SK-N-SH (cell line): ENCODE data around the gene PDLIM4. TPM values are rescaled to one million over a fixed set of nuclear protein-coding genes. Genes with fewer than 3 reads are reported as not detected.

Source experiments
- CTCF ChIA-PET: fragments of 300-600, 350-600 bp; formaldehyde crosslinking; extraction: SDS; loops from one replicate; lab custom pipeline; 2021; lab: Yijun Ruan, JAX
- POLR2A ChIA-PET: fragments of 350-600 bp; sonication (Branson Sonifier 250); formaldehyde crosslinking; extraction: SDS; loops from one replicate; lab custom pipeline; 2020; ENCODE audit warnings: antibody characterized with exemption, inconsistent platforms; lab: Yijun Ruan, JAX
- DNase-seq: peaks from one replicate; pipeline ENCODE4 v3.0.0; 2012
- H2AFZ ChIP-seq: fragments of 200-600 bp; sonication (generic); 2 replicates; pipeline ENCODE4 v1.8.1; 2016; ENCODE audit warnings: antibody characterized with exemption, mild to moderate bottlenecking, low read depth
- H3F3A ChIP-seq: fragments of 200-600 bp; sonication (generic); replicated peaks from 2 replicates; pipeline ENCODE3; 2016; ENCODE audit warnings: antibody characterized with exemption, mild to moderate bottlenecking; ENCODE audit not compliant: insufficient read depth
- H3K27ac ChIP-seq, 2 experiments: fragments of 200-500 bp in 1 of 2; fragments of 200-600 bp in 1 of 2; sonication (Bioruptor generic) in 1 of 2; sonication (generic), shearing (Covaris generic) in 1 of 2; 2 replicates each; pipeline versions ENCODE4 v1.5.1 to v1.6.1; 2014 to 2016; ENCODE audit warnings: low read depth in 2 of 2, inconsistent platforms in 1 of 2, low read length in 1 of 2, mild to moderate bottlenecking in 1 of 2, mixed read lengths in 1 of 2
- H3K27me3 ChIP-seq: fragments of 200-600 bp; sonication (generic), shearing (Covaris generic); 2 replicates; pipeline ENCODE4 v1.6.1; 2016; ENCODE audit warnings: mixed run types; ENCODE audit not compliant: insufficient read depth
- H3K36me3 ChIP-seq, 2 experiments: fragments of 200-500 bp in 1 of 2; fragments of 200-600 bp in 1 of 2; sonication (Bioruptor generic) in 1 of 2; sonication (generic) in 1 of 2; replicated peaks in 1 of 2; 2 replicates each; pipeline versions ENCODE3 to v1.5.1; 2014 to 2016; ENCODE audit warnings: low read length in 1 of 2, mild to moderate bottlenecking in 1 of 2; ENCODE audit not compliant: insufficient read depth in 2 of 2, control insufficient read depth in 1 of 2
- H3K4me1 ChIP-seq, 2 experiments: fragments of 200-500 bp in 1 of 2; fragments of 200-600 bp in 1 of 2; sonication (Bioruptor generic) in 1 of 2; sonication (generic), shearing (Covaris generic) in 1 of 2; 2 replicates each; pipeline versions ENCODE4 v1.5.1 to v1.6.1; 2014 to 2016; ENCODE audit warnings: low read depth in 1 of 2, low read length in 1 of 2, mixed run types in 1 of 2; ENCODE audit not compliant: insufficient read depth in 2 of 2, control insufficient read depth in 1 of 2
- H3K4me2 ChIP-seq: fragments of 200-600 bp; sonication (generic), shearing (Covaris generic); 2 replicates; pipeline ENCODE4 v1.6.1; 2017; ENCODE audit warnings: mixed run types
- H3K4me3 ChIP-seq, 2 experiments: fragments of 200-500 bp in 1 of 2; fragments of 200-600 bp in 1 of 2; sonication (Bioruptor generic) in 1 of 2; sonication (generic), shearing (Covaris generic) in 1 of 2; 2 replicates each; pipeline versions ENCODE4 v1.5.1 to v1.8.1; 2014 to 2016; ENCODE audit warnings: low read depth in 2 of 2, inconsistent platforms in 1 of 2, low read length in 1 of 2, mild to moderate bottlenecking in 1 of 2, mixed read lengths in 1 of 2, moderate library complexity in 1 of 2
- H3K79me2 ChIP-seq: fragments of 200-600 bp; sonication (generic); 2 replicates; pipeline ENCODE4 v1.8.1; 2017; ENCODE audit warnings: mild to moderate bottlenecking; ENCODE audit not compliant: insufficient read depth
- H3K9ac ChIP-seq: fragments of 200-600 bp; sonication (generic); 2 replicates; pipeline ENCODE4 v1.6.1; 2017; ENCODE audit warnings: mixed run types
- H3K9me2 ChIP-seq: fragments of 200-600 bp; sonication (generic); 2 replicates; pipeline ENCODE4 v1.6.1; 2017; ENCODE audit warnings: mixed run types
- H3K9me3 ChIP-seq: fragments of 200-600 bp; sonication (generic); 2 replicates; pipeline ENCODE4 v1.6.1; 2017; ENCODE audit warnings: mixed run types, mild to moderate bottlenecking, moderate library complexity
- H4K20me1 ChIP-seq: fragments of 200-600 bp; sonication (generic); 2 replicates; pipeline ENCODE4 v1.6.1; 2017; ENCODE audit warnings: mild to moderate bottlenecking, mixed run types; ENCODE audit not compliant: insufficient read depth
- CHD2 ChIP-seq: fragments of 150-350 bp; IDR thresholded peaks from 2 replicates; pipeline ENCODE4 v1.6.1; 2018; ENCODE audit warnings: low read length; ENCODE audit not compliant: partially characterized antibody
- CTCF ChIP-seq: fragments of 200-600 bp; sonication (generic); IDR thresholded peaks from 2 replicates; pipeline ENCODE4 v1.6.1; 2017; ENCODE audit warnings: antibody characterized with exemption, mild to moderate bottlenecking, moderate library complexity
- ELF1 ChIP-seq: IDR thresholded peaks from 2 replicates; pipeline ENCODE4 v1.4.0; 2012
- EP300 ChIP-seq, 2 experiments: IDR thresholded peaks; 2 replicates each; pipeline versions ENCODE4 v1.4.0 to v1.6.1; 2012; ENCODE audit warnings: borderline replicate concordance in 1 of 2, low read depth in 1 of 2, low read length in 1 of 2
- EZH2phosphoT487 ChIP-seq: fragments of 200-600 bp; sonication (generic); IDR thresholded peaks from 2 replicates; pipeline ENCODE4 v1.6.1; 2017; ENCODE audit warnings: low read depth, mixed run types, mild to moderate bottlenecking, antibody characterized with exemption, moderate library complexity, borderline replicate concordance
- FOXJ3 ChIP-seq: sonication (generic); formaldehyde crosslinking; IDR thresholded peaks from 2 replicates; pipeline ENCODE4 v1.5.1; 2020; ENCODE audit warnings: mild to moderate bottlenecking, missing genetic modification reagents
- GABPA ChIP-seq: IDR thresholded peaks from 2 replicates; pipeline ENCODE4 v1.4.0; 2012; ENCODE audit warnings: low read depth, mild to moderate bottlenecking
- GATA2 ChIP-seq: sonication (generic); formaldehyde crosslinking; IDR thresholded peaks from 2 replicates; pipeline ENCODE4 v1.5.0; 2020; ENCODE audit warnings: mild to moderate bottlenecking, missing genetic modification reagents
- JUND ChIP-seq: IDR thresholded peaks from 2 replicates; pipeline ENCODE4 v1.4.0; 2012
- MXI1 ChIP-seq: IDR thresholded peaks from 2 replicates; pipeline ENCODE4 v1.6.1; 2012; ENCODE audit warnings: mild to moderate bottlenecking, low read depth, low read length, improper control_type of control experiment
- NFIC ChIP-seq: IDR thresholded peaks from 2 replicates; pipeline ENCODE4 v1.4.0; 2012; ENCODE audit warnings: borderline replicate concordance
- NRF1 ChIP-seq: IDR thresholded peaks from 2 replicates; pipeline ENCODE4 v1.6.1; 2012; ENCODE audit warnings: low read depth, mild to moderate bottlenecking, low read length
- POLR2AphosphoS5 ChIP-seq: IDR thresholded peaks from 2 replicates; pipeline ENCODE4 v1.6.1; 2012; ENCODE audit warnings: low read depth, low read length
- SMC3 ChIP-seq: IDR thresholded peaks from 2 replicates; pipeline ENCODE4 v1.6.1; 2012; ENCODE audit warnings: low read depth, low read length, improper control_type of control experiment
- YY1 ChIP-seq: IDR thresholded peaks from 2 replicates; pipeline ENCODE4 v1.4.0; 2012; ENCODE audit warnings: low read depth, mild to moderate bottlenecking
- WGBS: methylation state at CpG from one replicate; pipeline ENCODE4 v1.1.6; 2017; ENCODE audit warnings: low lambda C conversion rate; 5-methylcytosine and 5-hydroxymethylcytosine counted together
- polyA plus RNA-seq, 3 experiments: library from polyadenylated mRNA; depleted of rRNA; stranded (reverse); fragments of >200 nt; gene quantifications; 2 replicates each; pipeline ENCODE4 v1.2.3, GENCODE V29; 2012
- TF ChIP-seq, protein P1 (sequence below): fragments of 150-350 bp; IDR thresholded peaks from 2 replicates; pipeline ENCODE4 v1.6.1; 2017; ENCODE audit warnings: antibody characterized with exemption, low read length, low read depth, borderline replicate concordance
- TF ChIP-seq, protein P2 (sequence below): IDR thresholded peaks from 2 replicates; pipeline ENCODE4 v1.4.0; 2012; ENCODE audit warnings: low read depth, borderline replicate concordance
- TF ChIP-seq, protein P3 (sequence below): fragments of 150-350 bp; IDR thresholded peaks from 2 replicates; pipeline ENCODE4 v1.6.1; 2016; ENCODE audit warnings: mild to moderate bottlenecking, low read depth, low read length

PDLIM4 gene
- polyA plus RNA-seq, 1 of the 3 experiments (the other 2 are of a cell fraction) = 57.1 TPM

DNA sequence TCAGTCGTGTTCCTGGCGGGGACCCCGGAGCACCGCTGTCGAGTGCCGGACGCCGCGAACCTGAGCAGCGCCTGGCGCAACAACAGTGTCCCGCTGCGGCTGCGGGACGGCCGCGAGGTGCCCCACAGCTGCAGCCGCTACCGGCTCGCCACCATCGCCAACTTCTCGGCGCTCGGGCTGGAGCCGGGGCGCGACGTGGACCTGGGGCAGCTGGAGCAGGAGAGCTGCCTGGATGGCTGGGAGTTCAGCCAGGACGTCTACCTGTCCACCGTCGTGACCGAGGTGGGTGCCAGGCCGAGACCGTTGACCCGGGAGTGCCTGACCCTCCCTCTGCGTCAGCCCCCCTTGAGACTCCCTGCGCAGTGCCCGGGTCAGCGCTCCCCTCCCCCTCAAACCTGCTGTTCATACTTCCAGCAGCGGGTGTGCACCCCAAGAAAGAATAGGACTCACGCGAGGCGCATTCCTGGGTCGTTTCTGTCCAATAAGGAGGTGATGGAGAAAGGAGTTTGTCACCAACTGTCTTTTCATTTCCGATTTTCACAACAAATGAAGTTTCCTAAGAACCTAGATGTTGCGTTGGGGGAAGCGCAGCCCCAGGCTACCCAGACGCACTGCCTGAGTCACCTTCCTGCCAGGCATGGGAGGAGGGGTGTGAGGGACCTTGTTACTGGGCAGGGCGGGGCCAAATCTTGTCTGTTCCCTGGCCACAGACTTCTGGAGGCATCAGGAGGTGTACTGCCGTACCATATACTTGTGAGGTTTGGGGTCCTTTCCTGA lies 37.4 kb downstream of the PDLIM4 start (continued):
- TF ChIP-seq, protein P1, sequence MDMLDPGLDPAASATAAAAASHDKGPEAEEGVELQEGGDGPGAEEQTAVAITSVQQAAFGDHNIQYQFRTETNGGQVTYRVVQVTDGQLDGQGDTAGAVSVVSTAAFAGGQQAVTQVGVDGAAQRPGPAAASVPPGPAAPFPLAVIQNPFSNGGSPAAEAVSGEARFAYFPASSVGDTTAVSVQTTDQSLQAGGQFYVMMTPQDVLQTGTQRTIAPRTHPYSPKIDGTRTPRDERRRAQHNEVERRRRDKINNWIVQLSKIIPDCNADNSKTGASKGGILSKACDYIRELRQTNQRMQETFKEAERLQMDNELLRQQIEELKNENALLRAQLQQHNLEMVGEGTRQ = no peak
- no peak for TF ChIP-seq SMC3
- TF ChIP-seq EP300 (IDR thresholded peaks at IDR 0.05; ENCODE audit: borderline replicate concordance in 1 of 2, low read depth in 1 of 2, low read length in 1 of 2) = no peak
- no peak for TF ChIP-seq GABPA
- no peak for TF ChIP-seq GATA2 (CRISPR knock-in tag)
- peak; percentile 66; the same call in 1 of the 2 replicates for TF ChIP-seq JUND
- no peak for TF ChIP-seq ELF1
- TF ChIP-seq CHD2 = no peak
- no peak for TF ChIP-seq FOXJ3 (CRISPR knock-in tag)
- peak; percentile 55; the same call in 1 of the 2 replicates for TF ChIP-seq POLR2AphosphoS5
- TF ChIP-seq CTCF = no peak

GRCh38 chr5:132295505-132296411 lies 38.3 kb downstream of the PDLIM4 start:
- Histone ChIP-seq H2AFZ (peak overlapping the region; percentile 88; the same call in 1 of the 2 replicates), H3K9me2 (no peaks in the 10 kb centered on the region), H3K79me2 (peaks cover 27% of the 10 kb centered on the region), H3K9me3 (no peaks in the 10 kb centered on the region), H3K9ac (peak overlapping the region; percentile 87; the same call in 1 of the 2 replicates), H3K4me3 (peak overlapping the region; percentile 64 to 87; a peak in 3 of 4 replicates), H3K27me3 (no peaks in the 10 kb centered on the region), H3K4me1 (peaks cover 9 to 27% of the 10 kb centered on the region in 2 experiments; a peak in 2 of 4 replicates), H3K36me3 (no peaks in the 10 kb centered on the region), H4K20me1 (no peaks in the 10 kb centered on the region)
- 92% methylated on average over 6 of the region's 8 CpGs for whole genome bisulfite sequencing
- TF ChIP-seq POLR2AphosphoS5 (no peak), YY1 (no peak), MXI1 (no peak), EP300 (IDR thresholded peaks at IDR 0.05; ENCODE audit: borderline replicate concordance in 1 of 2, low read depth in 1 of 2, low read length in 1 of 2) (no peak), NRF1 (no peak), NFIC (no peak), FOXJ3 (CRISPR knock-in tag) (no peak), EZH2phosphoT487 (no peak)
- TF ChIP-seq, protein P2, sequence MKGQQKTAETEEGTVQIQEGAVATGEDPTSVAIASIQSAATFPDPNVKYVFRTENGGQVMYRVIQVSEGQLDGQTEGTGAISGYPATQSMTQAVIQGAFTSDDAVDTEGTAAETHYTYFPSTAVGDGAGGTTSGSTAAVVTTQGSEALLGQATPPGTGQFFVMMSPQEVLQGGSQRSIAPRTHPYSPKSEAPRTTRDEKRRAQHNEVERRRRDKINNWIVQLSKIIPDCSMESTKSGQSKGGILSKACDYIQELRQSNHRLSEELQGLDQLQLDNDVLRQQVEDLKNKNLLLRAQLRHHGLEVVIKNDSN = no peak
- TF ChIP-seq, protein P3, sequence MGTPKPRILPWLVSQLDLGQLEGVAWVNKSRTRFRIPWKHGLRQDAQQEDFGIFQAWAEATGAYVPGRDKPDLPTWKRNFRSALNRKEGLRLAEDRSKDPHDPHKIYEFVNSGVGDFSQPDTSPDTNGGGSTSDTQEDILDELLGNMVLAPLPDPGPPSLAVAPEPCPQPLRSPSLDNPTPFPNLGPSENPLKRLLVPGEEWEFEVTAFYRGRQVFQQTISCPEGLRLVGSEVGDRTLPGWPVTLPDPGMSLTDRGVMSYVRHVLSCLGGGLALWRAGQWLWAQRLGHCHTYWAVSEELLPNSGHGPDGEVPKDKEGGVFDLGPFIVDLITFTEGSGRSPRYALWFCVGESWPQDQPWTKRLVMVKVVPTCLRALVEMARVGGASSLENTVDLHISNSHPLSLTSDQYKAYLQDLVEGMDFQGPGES = no peak
- TF ChIP-seq, all 33 proteins: peak for 0
- Histone ChIP-seq H3K4me2 (peak overlapping the region; percentile 98), H3K27ac (peak overlapping the region in 1 of 2 experiments; percentile 99; a peak in 2 of 4 replicates), H3F3A (peaks cover 11% of the 10 kb centered on the region)
- ChIA-PET CTCF (interaction anchor here (1.0 to 2.6 kb wide), 4 partner anchors 11 to 230 kb away, joined by 3 to 7 read pairs (median 3); no protein-coding TSS in a partner anchor), POLR2A (no interaction called here)
- no peak for DNase-seq
